ENCODE data around the gene CDK8.

CDK8 gene

GRCh38 chr13:26433776-26434175 lies 179.8 kb downstream of the CDK8 start:
- TF ChIP-seq TAF1 (IDR thresholded peaks at IDR 0.05; ENCODE audit: borderline replicate concordance, insufficient read depth, low read length) (no peak), REST (IDR thresholded peaks at IDR 0.05; ENCODE audit: insufficient read depth in 1 of 2, low read depth in 2 of 2, low read length in 2 of 2) (no peak), POLR2AphosphoS5 (IDR thresholded peaks at IDR 0.05; ENCODE audit: low read depth, low read length) (no peak), FOXP2 (optimal IDR thresholded peaks at IDR 0.05; ENCODE audit: borderline replicate concordance, extremely low read depth, extremely low read length, insufficient read depth) (no peak)

GRCh38 chr13:26435171-26435570 lies 181.2 kb downstream of the CDK8 start:
- TF ChIP-seq TAF1 (IDR thresholded peaks at IDR 0.05; ENCODE audit: borderline replicate concordance, insufficient read depth, low read length) (no peak), SIN3A (IDR thresholded peaks at IDR 0.05; ENCODE audit: borderline replicate concordance, insufficient read depth, low read length) (no peak), FOXP2 (optimal IDR thresholded peaks at IDR 0.05; ENCODE audit: borderline replicate concordance, extremely low read depth, extremely low read length, insufficient read depth) (no peak), POLR2AphosphoS5 (IDR thresholded peaks at IDR 0.05; ENCODE audit: low read depth, low read length) (no peak), REST (IDR thresholded peaks at IDR 0.05; ENCODE audit: insufficient read depth in 1 of 2, low read depth in 2 of 2, low read length in 2 of 2) (no peak)

- TF ChIP-seq POLR2AphosphoS5 (IDR thresholded peaks at IDR 0.05; ENCODE audit: low read depth, low read length) = no peak
- TF ChIP-seq FOXP2 (optimal IDR thresholded peaks at IDR 0.05; ENCODE audit: borderline replicate concordance, extremely low read depth, extremely low read length, insufficient read depth) = no peak
- TF ChIP-seq REST (IDR thresholded peaks at IDR 0.05; ENCODE audit: insufficient read depth in 1 of 2, low read depth in 2 of 2, low read length in 2 of 2) = no peak
- no peak for TF ChIP-seq TAF1 (IDR thresholded peaks at IDR 0.05; ENCODE audit: borderline replicate concordance, insufficient read depth, low read length)
- no peak for TF ChIP-seq SIN3A (IDR thresholded peaks at IDR 0.05; ENCODE audit: borderline replicate concordance, insufficient read depth, low read length)
Measured at GRCh38 chr13:26435646-26436045, 181.7 kb downstream of the CDK8 start.

GRCh38 chr13:26436914-26437313 lies 183.0 kb downstream of the CDK8 start:
- TF ChIP-seq SIN3A (IDR thresholded peaks at IDR 0.05; ENCODE audit: borderline replicate concordance, insufficient read depth, low read length) = no peak
- TF ChIP-seq TAF1 (IDR thresholded peaks at IDR 0.05; ENCODE audit: borderline replicate concordance, insufficient read depth, low read length) = no peak
- no peak for TF ChIP-seq POLR2AphosphoS5 (IDR thresholded peaks at IDR 0.05; ENCODE audit: low read depth, low read length)

- TF ChIP-seq POLR2AphosphoS5 (IDR thresholded peaks at IDR 0.05; ENCODE audit: low read depth, low read length) (no peak), FOXP2 (optimal IDR thresholded peaks at IDR 0.05; ENCODE audit: borderline replicate concordance, extremely low read depth, extremely low read length, insufficient read depth) (no peak), REST (IDR thresholded peaks at IDR 0.05; ENCODE audit: insufficient read depth in 1 of 2, low read depth in 2 of 2, low read length in 2 of 2) (no peak), TAF1 (IDR thresholded peaks at IDR 0.05; ENCODE audit: borderline replicate concordance, insufficient read depth, low read length) (no peak), SIN3A (IDR thresholded peaks at IDR 0.05; ENCODE audit: borderline replicate concordance, insufficient read depth, low read length) (no peak)
Measured at GRCh38 chr13:26440111-26440510, 186.2 kb downstream of the CDK8 start.
